Measurements from ENCODE around the gene FBXW7. TPM values are rescaled to one million over a fixed set of nuclear protein-coding genes. Genes with fewer than 3 reads are reported as not detected.

Gene FBXW7
- total RNA-seq, 2 experiments from 2014 or later = 35.8 to 37.8 TPM

DNA sequence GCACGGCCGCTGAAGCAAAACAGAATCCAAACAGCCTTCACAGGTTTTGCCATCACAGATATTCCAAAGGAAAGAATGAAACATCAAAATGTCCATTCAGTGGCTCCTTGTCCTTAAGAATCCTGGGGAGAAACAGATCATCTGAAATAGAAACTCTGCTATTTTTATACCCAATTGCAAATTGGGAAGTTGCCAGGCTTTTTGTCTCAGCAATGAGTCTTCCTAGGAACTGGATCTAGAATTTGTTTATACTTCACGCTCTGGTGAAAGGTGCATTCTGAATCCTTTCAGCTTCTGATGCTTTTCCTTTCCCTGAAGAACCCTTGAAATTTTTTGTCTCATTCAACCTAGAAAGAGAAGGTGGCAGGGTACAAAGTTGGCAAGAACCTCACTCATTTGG, 218.9 kb downstream of the FBXW7 start:
- no peaks in the 10 kb centered on the region for H3K4me1 Mint-ChIP-seq (ENCODE audit: low read depth)
- CTCF ChIA-PET = no interaction called here
- no peak overlapping the region for H3K4me3 Mint-ChIP-seq
- no peaks in the 10 kb centered on the region for H3K27me3 Mint-ChIP-seq
- DNase-seq = no peak
- peaks cover 3% of the 10 kb centered on the region for H3K36me3 Mint-ChIP-seq
- intact Hi-C loops (cut with micrococcal nuclease) = no loop called here
- H3K9me3 Mint-ChIP-seq = no peaks in the 10 kb centered on the region
- POLR2A ChIA-PET = interaction anchor here (1.2 kb wide), 1 partner anchor 9 kb away, joined by 4 read pairs; no protein-coding TSS in a partner anchor
- H3K27ac Mint-ChIP-seq = no peak overlapping the region

DNA sequence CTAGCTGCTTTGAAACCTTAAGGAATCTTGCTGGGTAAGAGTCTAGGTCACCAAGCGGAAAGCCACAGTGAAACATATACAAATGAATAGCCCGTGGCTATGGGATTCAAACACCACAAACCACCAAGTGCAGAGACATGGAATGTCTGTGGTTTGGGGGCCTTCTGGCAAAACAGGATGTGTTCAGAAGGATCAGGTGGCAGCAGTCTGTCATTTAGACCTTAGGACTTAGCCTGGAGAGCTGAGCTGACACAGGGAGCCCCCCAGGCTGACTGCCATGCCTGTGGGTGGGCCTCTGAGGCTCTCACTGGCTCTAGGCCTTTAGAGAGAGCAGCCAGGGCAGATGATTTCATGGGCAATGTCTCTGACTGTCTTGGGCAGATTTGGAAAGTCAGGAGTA, 225.6 kb downstream of the FBXW7 start:
- DNase-seq = no peak
- Mint-ChIP-seq H3K36me3 (no peaks in the 10 kb centered on the region), H3K4me1 (ENCODE audit: low read depth) (no peaks in the 10 kb centered on the region), H3K27ac (no peak overlapping the region), H3K27me3 (no peaks in the 10 kb centered on the region), H3K4me3 (no peak overlapping the region), H3K9me3 (no peaks in the 10 kb centered on the region)
- ChIA-PET POLR2A (no interaction called here), CTCF (no interaction called here)
- intact Hi-C loops (cut with micrococcal nuclease) = no loop called here

DNA sequence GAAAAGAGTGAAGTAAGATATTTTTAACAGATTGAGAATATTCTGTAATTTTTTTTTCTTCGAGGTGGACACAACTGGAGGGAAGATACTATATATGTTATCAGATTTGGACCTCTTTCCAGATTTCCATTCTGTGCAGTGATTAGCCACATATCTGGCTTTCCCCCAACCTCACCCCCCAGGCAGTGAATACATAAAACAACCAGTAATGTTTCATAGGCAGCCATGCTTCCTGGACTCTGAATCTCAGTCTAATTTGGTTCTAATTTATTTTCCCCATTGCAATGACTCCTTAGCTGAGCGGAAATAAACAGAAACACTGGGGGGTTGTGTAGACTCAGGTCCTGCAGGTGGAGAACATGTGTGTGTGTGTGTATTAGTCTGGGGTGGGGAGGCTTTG, 226.5 kb downstream of the FBXW7 start:
- no peak overlapping the region for H3K4me3 Mint-ChIP-seq
- CTCF ChIA-PET = no interaction called here
- POLR2A ChIA-PET = no interaction called here
- no peaks in the 10 kb centered on the region for H3K9me3 Mint-ChIP-seq
- no peak overlapping the region for H3K27ac Mint-ChIP-seq
- no peaks in the 10 kb centered on the region for H3K4me1 Mint-ChIP-seq (ENCODE audit: low read depth)
- H3K36me3 Mint-ChIP-seq = no peaks in the 10 kb centered on the region
- H3K27me3 Mint-ChIP-seq = no peaks in the 10 kb centered on the region
- intact Hi-C loops (cut with micrococcal nuclease) = no loop called here
- DNase-seq = no peak

DNA sequence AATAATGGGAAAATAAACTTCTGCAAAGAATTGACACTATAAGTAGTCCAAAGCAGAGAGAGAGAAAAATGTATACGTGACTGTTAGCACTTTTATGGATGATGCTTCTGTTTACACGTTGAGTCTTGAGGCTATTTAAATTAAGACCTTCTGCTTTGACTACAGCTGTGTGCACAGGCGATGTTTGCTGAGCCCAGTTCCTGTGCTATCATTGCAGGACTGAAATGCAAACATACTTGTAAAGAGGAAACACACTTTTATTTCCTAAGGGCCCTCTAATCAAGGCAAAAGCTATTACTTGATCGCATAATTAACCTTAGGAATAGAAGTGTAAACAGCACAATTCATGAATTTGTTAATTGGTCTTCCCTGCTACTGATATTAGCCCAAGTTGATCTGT, 226.9 kb downstream of the FBXW7 start:
- Mint-ChIP-seq H3K9me3 (no peaks in the 10 kb centered on the region), H3K4me1 (ENCODE audit: low read depth) (no peaks in the 10 kb centered on the region), H3K4me3 (no peak overlapping the region), H3K27ac (no peak overlapping the region), H3K36me3 (no peaks in the 10 kb centered on the region), H3K27me3 (no peaks in the 10 kb centered on the region)
- POLR2A ChIA-PET = no interaction called here
- intact Hi-C loops (cut with micrococcal nuclease) = no loop called here
- no peak for DNase-seq
- CTCF ChIA-PET = no interaction called here

DNA sequence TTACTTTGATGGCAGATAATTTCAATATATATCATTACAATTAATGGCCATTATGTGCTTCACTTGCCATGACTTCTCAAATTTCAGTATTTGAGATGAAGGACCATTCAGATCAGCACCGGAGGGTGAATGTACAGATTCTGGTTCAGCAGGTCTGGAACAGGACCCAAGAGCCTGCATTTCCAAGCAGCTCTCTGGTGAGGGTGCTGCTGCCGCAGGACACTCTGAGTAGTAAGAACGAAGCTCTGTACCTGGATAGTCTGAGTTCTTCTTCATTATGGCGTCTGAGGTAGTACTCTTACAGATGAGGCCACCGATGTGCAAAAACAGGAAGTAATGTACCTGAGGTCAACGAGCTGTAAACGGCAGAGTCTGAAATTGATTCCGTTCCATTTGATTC, 228.2 kb downstream of the FBXW7 start:
- no peak for DNase-seq
- Mint-ChIP-seq H3K27me3 (no peaks in the 10 kb centered on the region), H3K9me3 (no peaks in the 10 kb centered on the region), H3K4me1 (ENCODE audit: low read depth) (no peaks in the 10 kb centered on the region), H3K4me3 (no peak overlapping the region), H3K36me3 (no peaks in the 10 kb centered on the region), H3K27ac (no peak overlapping the region)
- ChIA-PET CTCF (interaction anchor here (0.7 kb wide), 1 partner anchor 1070 kb away, joined by 3 read pairs; no protein-coding TSS in a partner anchor), POLR2A (no interaction called here)
- intact Hi-C loops (cut with micrococcal nuclease) = no loop called here

DNA sequence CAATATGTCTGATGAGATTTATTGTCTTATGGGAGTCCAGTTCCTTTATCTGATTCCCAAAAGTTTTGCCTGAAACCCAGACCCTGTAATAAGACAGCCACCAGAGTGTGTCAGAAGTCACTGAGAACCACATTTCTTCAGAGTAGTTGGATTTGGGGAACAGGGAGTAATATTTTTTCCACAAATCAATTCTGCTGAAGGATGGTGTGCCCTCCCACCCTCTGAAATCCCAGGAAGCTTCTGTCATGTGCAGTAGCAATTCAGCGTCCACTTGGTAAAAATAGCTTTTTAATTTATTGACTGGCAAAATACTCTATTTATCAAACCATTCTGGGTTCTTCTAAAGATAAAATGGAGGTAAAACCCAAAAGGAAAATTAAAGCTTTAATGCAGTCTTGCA, 229.4 kb downstream of the FBXW7 start:
- H3K27me3 Mint-ChIP-seq = no peaks in the 10 kb centered on the region
- POLR2A ChIA-PET = no interaction called here
- intact Hi-C loops (cut with micrococcal nuclease) = no loop called here
- H3K4me1 Mint-ChIP-seq (ENCODE audit: low read depth) = no peaks in the 10 kb centered on the region
- H3K9me3 Mint-ChIP-seq = no peaks in the 10 kb centered on the region
- no peaks in the 10 kb centered on the region for H3K36me3 Mint-ChIP-seq
- CTCF ChIA-PET = no interaction called here
- no peak for DNase-seq
- no peak overlapping the region for H3K27ac Mint-ChIP-seq
- no peak overlapping the region for H3K4me3 Mint-ChIP-seq

DNA sequence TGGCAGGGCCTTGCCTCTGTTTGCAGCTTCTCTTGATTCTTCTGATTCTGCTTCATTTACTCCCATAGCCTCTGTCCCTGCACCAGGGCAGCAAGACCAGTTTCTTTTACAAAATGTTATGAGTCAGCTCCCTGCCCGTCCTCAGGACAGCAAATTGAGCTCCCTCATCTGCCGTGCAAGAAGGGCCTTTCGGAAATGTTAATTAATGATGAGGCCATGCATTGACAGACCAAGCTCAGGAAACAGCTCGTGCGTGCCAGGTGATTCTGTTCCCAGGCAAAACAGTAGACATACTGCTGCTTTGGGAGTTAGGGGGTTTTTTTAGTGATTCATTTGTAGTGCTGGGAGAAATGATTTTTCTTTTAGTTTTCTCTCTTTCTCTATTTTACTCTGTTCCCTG, 231.7 kb downstream of the FBXW7 start:
- H3K36me3 Mint-ChIP-seq = no peaks in the 10 kb centered on the region
- ChIA-PET POLR2A (no interaction called here), CTCF (interaction anchor here (0.6 kb wide), 1 partner anchor 80 kb away, joined by 3 read pairs; no protein-coding TSS in a partner anchor)
- intact Hi-C loops (cut with micrococcal nuclease) = no loop called here
- DNase-seq = no peak
- H3K9me3 Mint-ChIP-seq = no peaks in the 10 kb centered on the region
- H3K27ac Mint-ChIP-seq = no peak overlapping the region
- H3K4me3 Mint-ChIP-seq = no peak overlapping the region
- no peaks in the 10 kb centered on the region for H3K27me3 Mint-ChIP-seq
- H3K4me1 Mint-ChIP-seq (ENCODE audit: low read depth) = no peaks in the 10 kb centered on the region

DNA sequence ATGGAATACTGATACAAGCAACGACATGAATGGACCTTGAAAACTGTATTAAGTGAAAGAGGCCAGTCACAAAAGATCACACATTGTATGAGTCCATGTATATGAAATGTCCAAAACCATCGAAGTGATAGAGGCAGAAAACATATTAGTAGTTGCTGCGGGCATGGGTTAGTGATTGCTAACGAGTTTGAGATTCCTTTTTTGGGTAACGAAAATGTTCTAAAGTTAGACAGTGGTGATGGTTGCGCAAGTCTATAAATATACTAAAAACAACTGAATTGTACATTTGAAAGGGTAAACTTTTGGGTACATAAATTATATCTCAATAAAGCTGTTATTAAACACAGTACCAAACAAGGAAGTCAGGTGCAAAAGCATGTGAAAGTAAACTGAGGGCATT, 234.5 kb downstream of the FBXW7 start:
- H3K4me3 Mint-ChIP-seq = no peak overlapping the region
- no peaks in the 10 kb centered on the region for H3K27me3 Mint-ChIP-seq
- H3K36me3 Mint-ChIP-seq = no peaks in the 10 kb centered on the region
- ChIA-PET CTCF (no interaction called here), POLR2A (no interaction called here)
- no peaks in the 10 kb centered on the region for H3K9me3 Mint-ChIP-seq
- no peak overlapping the region for H3K27ac Mint-ChIP-seq
- no peak for DNase-seq
- no peaks in the 10 kb centered on the region for H3K4me1 Mint-ChIP-seq (ENCODE audit: low read depth)
- intact Hi-C loops (cut with micrococcal nuclease) = no loop called here

DNA sequence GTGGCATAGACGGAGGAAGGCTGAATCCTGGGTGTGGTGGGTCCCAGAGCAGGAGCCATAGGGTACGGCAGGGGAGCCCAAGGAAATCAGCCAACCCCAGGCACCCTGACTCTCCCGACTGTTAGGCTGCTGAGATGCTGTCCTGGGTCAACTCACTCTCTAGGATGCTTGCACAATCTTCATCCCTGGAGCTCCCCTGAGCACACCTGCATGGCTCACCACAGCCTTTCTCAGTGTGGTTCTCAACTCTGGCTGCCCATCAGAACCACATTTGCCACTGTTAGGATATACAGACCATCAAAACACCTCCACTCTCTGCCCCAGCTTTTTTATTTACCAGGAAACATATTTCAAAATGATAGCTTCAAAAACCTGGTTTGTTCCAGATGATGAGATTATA, 236.3 kb downstream of the FBXW7 start:
- H3K4me1 Mint-ChIP-seq (ENCODE audit: low read depth) = no peaks in the 10 kb centered on the region
- POLR2A ChIA-PET = no interaction called here

DNA sequence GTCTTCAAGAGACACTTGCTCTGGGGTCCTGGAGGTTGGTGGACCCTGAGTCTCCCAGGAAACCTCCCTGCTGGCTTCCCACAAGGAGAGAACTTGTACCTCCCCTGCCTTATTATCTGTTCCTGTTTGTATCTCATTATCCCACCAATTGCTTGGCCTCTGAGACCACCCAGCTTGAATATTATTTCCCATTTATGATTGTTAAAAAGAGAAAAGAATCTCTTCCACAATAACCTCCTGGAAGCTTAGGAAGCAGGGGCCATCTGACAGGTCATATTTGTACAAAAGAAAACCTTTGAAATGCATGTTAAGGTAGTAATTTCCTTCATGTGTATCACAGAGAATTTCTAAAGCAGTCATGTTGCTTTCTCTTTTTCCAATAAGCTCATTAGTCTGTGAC, 239.5 kb downstream of the FBXW7 start:
- intact Hi-C loops (cut with micrococcal nuclease) = no loop called here
- Mint-ChIP-seq H3K27me3 (no peaks in the 10 kb centered on the region), H3K9me3 (no peaks in the 10 kb centered on the region), H3K36me3 (no peaks in the 10 kb centered on the region), H3K27ac (no peak overlapping the region), H3K4me3 (no peak overlapping the region), H3K4me1 (ENCODE audit: low read depth) (no peaks in the 10 kb centered on the region)
- POLR2A ChIA-PET = no interaction called here
- no peak for DNase-seq
- CTCF ChIA-PET = interaction anchor here (0.7 kb wide), 1 partner anchor 30 kb away, joined by 3 read pairs; no protein-coding TSS in a partner anchor

More for the DNA sequence above, 236.3 kb downstream of the FBXW7 start:
- intact Hi-C loops (cut with micrococcal nuclease) = no loop called here
- H3K27me3 Mint-ChIP-seq = no peaks in the 10 kb centered on the region
- H3K36me3 Mint-ChIP-seq = no peaks in the 10 kb centered on the region
- H3K4me3 Mint-ChIP-seq = no peak overlapping the region
- no peak overlapping the region for H3K27ac Mint-ChIP-seq
- CTCF ChIA-PET = no interaction called here
- no peak for DNase-seq
- H3K9me3 Mint-ChIP-seq = no peaks in the 10 kb centered on the region

DNA sequence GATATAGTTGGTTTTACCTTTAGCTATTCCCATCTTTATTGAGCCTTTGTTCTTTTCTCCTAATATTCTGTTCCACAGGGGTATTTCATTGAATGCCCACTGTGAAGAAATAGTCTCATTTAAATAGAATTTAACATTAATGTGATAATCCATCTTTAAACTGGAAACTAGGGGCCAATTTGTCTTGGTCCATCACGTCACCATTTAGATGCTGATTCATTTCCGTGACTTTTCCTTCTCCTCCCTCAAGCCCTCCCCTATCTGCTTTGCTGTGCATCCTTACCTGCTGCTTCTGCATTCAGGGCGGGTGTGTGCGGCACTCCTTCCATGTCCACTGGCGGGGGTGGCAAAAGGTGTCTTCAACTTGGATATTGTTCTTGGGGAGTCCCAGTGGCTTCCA, 241.1 kb downstream of the FBXW7 start:
- no peaks in the 10 kb centered on the region for H3K9me3 Mint-ChIP-seq
- H3K27ac Mint-ChIP-seq = no peak overlapping the region
- no peaks in the 10 kb centered on the region for H3K27me3 Mint-ChIP-seq
- intact Hi-C loops (cut with micrococcal nuclease) = no loop called here
- no peaks in the 10 kb centered on the region for H3K36me3 Mint-ChIP-seq
- H3K4me3 Mint-ChIP-seq = no peak overlapping the region
- DNase-seq = no peak
- ChIA-PET CTCF (no interaction called here), POLR2A (no interaction called here)
- no peaks in the 10 kb centered on the region for H3K4me1 Mint-ChIP-seq (ENCODE audit: low read depth)

DNA sequence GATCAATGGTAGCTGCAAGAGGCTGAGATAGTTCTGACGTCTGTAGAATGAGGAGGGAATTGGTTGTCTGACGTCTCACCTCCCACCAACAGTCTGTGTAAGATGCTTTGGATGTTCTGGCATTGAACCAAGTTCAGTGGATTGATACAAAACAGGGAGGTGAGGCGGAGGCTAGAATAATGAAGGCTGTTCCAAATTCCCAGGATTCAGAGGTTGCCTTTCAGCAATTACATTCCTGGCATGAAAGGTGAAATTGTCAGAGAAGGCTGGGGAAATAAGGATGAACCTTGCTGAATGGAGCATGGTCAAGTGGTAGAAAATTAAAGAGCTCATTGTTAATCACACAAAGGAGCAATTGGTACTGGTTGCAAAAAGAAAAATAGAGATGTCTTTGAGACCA, 241.6 kb downstream of the FBXW7 start:
- ChIA-PET POLR2A (no interaction called here), CTCF (no interaction called here)
- H3K4me3 Mint-ChIP-seq = no peak overlapping the region
- no peaks in the 10 kb centered on the region for H3K9me3 Mint-ChIP-seq
- H3K4me1 Mint-ChIP-seq (ENCODE audit: low read depth) = no peaks in the 10 kb centered on the region
- no peaks in the 10 kb centered on the region for H3K27me3 Mint-ChIP-seq
- intact Hi-C loops (cut with micrococcal nuclease) = no loop called here
- no peaks in the 10 kb centered on the region for H3K36me3 Mint-ChIP-seq
- H3K27ac Mint-ChIP-seq = no peak overlapping the region
- DNase-seq = no peak

DNA sequence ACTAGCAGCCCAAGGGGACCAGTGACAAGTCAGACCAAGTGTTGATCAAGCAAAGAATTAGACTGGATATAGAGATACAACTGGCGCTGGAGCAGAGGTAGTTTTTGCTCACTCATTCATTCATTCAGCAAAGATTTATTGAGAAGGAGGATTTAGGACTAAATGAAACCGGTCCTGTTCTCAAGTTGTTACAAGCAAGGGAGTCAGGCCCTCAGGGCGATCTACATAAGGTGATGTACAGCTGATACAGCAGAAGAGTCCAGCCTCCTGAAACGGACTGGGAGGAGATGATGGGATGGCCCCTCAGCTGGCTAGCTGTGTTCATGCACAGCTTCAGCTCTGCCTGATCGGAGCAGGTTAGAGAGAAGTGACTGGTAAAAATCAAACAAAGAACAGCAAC, 242.4 kb downstream of the FBXW7 start:
- Mint-ChIP-seq H3K27me3 (no peaks in the 10 kb centered on the region), H3K4me3 (no peak overlapping the region), H3K27ac (no peak overlapping the region), H3K36me3 (no peaks in the 10 kb centered on the region), H3K4me1 (ENCODE audit: low read depth) (no peaks in the 10 kb centered on the region), H3K9me3 (no peaks in the 10 kb centered on the region)
- CTCF ChIA-PET = no interaction called here
- POLR2A ChIA-PET = no interaction called here
- DNase-seq = no peak
- intact Hi-C loops (cut with micrococcal nuclease) = no loop called here

DNA sequence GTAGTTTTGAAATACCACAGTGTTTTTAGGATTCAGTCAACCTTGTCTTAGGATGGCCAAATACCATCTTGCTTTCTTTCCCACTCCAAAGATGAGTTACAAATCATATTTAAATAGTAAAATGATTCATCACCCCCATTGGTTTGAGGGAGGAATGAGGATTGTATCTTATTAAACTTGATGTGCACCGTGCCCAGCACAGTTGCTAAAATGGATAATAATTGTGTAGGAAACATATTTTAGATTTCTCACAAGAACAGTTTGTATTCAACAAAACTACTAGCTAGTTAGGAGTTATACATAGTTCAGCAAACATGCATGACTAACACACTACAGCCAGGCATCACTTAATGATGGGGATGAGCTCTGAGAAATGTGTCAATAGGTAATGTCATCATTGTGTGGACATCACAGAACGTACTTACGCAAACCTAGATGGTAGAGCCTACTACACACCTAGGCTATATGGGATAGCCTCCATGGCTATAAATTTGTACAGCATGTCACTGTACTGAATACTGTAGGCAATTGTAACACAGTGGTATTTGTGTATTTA, 245.4 kb downstream of the FBXW7 start:
- H3K4me3 Mint-ChIP-seq = no peak overlapping the region
- no peaks in the 10 kb centered on the region for H3K4me1 Mint-ChIP-seq (ENCODE audit: low read depth)
- CTCF ChIA-PET = no interaction called here
- intact Hi-C loops (cut with micrococcal nuclease) = no loop called here
- no peaks in the 10 kb centered on the region for H3K27me3 Mint-ChIP-seq
- POLR2A ChIA-PET = no interaction called here
- no peak overlapping the region for H3K27ac Mint-ChIP-seq
- no peak for DNase-seq
- H3K9me3 Mint-ChIP-seq = no peaks in the 10 kb centered on the region
- no peaks in the 10 kb centered on the region for H3K36me3 Mint-ChIP-seq
